Stimulated activated CD4-positive, alpha-beta T cell treated with anti-CD3 and anti-CD28 coated beads, Interleukin-12 subunit alpha, Interleukin-12 subunit beta, amount 100 ng/mL, for 4 hours (primary cell): ENCODE measurements around the gene STYK1.

Experiments used
- DNase-seq: peaks from one replicate; pipeline ENCODE4 v3.0.0-alpha.2; 2020

STYK1 gene, protein sequence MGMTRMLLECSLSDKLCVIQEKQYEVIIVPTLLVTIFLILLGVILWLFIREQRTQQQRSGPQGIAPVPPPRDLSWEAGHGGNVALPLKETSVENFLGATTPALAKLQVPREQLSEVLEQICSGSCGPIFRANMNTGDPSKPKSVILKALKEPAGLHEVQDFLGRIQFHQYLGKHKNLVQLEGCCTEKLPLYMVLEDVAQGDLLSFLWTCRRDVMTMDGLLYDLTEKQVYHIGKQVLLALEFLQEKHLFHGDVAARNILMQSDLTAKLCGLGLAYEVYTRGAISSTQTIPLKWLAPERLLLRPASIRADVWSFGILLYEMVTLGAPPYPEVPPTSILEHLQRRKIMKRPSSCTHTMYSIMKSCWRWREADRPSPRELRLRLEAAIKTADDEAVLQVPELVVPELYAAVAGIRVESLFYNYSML

GRCh38 chr12:10673659-10674384, at the start of gene STYK1:
Gene STYK1, minus strand, starts transcription at chr12:10674052. Its CDS starts 39,434 bp downstream, at chr12:10634618.
- DNase-seq: peak; percentile 64

GRCh38 chr12:10722905-10723746, 49.3 kb upstream of the STYK1 start, which contains the start of gene YBX3:
Gene YBX3, minus strand, starts transcription at chr12:10723323. Its CDS starts 212 bp downstream, at chr12:10723111.
- peak; percentile 52 for DNase-seq

DNA sequence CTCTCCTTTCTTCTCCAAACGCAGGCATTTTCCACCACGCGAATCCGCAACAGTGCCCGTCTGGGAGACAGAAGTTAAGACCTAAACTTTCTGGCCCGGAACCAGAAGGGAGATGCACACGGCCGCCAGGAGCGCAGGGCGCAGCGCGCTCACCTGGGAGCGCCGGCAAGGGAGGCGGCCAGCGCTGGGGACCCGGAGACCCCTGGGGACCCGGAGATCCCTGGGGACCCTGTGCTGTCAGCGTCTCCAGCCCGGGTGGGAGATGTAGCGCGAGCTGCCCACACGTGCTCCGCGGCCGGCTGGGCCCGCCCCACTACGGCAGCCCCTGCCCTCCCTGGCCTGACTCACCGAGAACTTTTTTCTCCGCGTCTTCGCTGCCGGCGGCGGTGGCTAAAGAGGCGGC, 48.7 kb upstream of the STYK1 start:
- DNase-seq: peak; percentile 52

DNA sequence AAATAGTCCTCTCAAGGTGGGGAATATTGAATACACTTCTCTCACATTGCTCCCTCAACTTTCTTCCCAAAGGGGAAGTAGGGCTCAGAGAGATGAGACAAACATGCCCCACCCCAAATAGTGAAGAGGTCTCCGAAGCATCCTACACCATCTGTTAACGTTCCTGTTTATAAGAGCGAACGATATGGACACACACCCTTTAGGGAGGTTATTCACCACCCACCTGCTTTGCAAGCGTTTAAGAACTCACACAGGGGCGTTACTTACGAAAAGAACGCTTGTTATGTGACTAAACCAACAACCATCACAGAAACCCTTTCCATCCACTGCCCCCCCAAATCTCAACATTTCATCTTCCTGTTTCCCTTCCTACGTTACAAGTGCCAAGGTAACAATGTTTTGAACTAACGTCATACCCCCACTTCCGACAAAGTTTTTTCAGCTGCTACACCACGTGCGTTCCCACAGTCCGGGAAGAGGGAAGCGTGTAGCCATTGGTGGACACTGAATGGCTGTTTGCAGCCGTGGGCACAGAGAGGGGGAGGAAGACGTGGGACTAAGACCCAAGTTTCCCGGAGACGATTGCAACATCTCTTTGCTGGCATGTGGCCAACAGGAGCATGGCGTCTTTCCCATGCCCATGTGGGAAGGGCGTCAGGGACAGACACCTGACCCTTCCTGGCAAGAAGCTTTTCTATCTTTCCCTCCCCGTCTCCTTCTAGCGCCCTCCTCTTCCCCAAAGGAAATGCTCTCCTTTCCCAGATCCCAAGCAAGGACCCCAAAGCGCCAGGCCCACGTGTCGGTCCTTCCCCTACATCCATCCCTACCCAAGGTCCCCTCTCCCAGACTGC, 48.0 kb upstream of the STYK1 start:
- peak; percentile 46 for DNase-seq

DNA sequence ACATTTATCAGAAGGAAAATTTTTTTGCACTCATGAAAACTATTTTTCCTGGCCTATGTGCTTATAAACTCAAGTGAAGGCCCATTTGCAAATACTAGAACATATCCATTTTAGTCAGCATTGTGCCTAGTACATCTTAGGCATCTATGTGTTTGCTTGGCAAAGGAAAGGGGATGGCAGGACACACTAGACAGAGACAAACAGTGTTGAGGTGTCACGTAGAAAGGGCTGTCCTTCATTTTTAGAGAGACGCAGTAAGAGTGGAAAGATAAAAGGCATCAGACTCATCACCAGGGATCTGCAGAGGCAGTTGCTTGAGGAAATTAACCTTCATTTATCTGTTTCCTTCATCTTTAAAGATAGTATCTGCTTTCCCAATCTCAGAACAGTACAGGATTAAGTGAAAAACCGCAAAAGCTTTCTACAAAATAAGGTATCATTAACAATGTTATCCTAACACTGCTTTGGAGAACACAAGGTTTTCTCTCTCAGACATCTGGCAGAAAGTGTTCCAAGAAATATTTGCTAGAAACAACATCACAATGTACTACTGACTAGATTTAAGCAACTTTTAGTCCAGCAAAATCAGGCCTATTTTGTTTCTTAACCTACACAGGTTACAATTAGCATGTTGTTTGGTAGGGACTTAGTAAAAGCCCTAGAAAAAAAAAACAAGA, 47.3 kb upstream of the STYK1 start:
- DNase-seq: no peak

DNA sequence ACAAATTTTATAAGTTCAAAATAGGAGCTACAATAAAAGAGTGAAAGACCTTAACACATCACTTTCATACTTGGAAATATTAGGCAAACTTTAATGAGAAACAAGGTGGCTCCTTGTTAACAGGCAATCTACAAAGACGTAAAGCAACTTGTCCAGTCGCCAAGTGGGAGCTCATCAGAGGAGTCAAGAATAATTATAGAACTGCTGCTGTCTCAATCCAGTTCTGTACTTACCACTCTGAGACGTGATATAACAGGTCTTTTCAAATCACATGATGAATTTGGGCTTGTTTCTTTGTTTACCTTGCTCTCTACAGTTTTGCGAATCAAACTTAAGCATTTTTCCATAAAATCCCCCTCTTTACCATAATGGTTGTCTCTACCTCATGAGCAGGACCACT, 45.6 kb upstream of the STYK1 start:
- DNase-seq: no peak

GRCh38 chr12:10718279-10718821, 44.5 kb upstream of the STYK1 start:
- DNase-seq: no peak

DNA sequence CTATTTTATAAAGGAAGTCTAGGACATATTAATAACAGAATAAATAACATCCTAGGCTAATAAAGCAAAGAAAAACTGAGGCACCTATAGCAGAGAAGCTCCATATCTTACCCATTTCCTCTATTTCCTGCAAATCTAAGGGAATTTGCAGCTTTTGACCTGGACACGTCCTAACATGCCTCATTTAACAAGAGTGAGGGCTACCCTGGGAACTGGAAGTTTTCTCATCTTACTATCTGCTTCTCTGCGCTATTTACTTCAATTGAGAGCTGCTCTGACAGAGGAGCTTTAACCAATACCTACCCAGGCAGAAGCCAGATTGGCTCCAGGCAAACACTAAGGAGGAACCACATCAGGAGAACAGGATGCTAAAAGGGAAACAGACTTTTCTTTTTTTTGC, 43.6 kb upstream of the STYK1 start:
- DNase-seq: no peak

DNA sequence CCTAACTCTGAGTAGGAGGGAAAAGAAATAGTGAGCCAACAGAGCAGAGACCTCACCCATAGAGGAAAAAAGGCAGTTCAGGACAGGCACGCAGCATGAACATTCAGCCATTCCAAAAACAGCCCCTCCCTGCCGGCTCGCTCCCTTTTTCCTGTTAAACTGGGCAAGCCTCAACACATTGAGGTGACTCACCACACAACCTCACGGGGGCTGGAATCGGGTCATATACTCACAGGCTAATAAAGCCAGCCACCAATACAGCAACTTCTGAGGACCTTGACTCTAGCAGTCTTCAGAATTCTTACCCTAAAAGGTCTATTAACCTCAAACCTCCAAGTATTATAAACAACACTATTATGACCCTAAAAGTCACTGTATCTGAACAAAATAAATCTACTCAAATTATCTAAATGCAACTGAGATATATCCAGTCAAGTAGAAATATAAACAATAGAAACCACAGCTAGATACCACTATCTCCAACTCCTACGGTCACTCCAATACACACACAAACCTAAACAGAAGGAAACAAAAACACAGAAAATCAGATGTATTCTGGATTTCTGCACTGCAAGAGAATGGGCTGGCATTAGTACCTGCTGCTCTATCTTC, 43.0 kb upstream of the STYK1 start:
- no peak for DNase-seq

GRCh38 chr12:10716277-10716676, 42.4 kb upstream of the STYK1 start:
- no peak for DNase-seq

GRCh38 chr12:10715491-10715890, 41.6 kb upstream of the STYK1 start:
- DNase-seq: no peak

DNA sequence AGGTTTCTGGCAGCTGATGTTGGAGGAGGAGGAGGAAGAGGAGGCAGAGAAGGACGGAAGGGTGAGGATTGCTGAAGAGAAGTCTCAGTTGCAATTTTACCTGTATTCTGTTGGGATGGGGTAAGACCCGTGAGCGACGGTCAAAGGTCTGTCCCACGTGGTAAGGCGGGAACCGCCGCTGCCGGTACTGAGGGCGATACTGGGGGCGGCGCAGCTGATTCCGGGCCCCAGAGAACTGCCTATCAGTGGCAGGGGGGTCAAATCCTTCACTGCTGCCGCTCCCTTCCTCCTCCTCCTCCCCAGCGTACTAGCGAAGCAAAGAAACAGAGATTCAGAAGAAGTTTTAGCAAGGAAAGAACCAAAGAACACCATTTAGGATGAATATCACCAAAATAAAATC, 36.0 kb upstream of the STYK1 start:
- no peak for DNase-seq

GRCh38 chr12:10708862-10709261, 35.0 kb upstream of the STYK1 start:
- DNase-seq: no peak

DNA sequence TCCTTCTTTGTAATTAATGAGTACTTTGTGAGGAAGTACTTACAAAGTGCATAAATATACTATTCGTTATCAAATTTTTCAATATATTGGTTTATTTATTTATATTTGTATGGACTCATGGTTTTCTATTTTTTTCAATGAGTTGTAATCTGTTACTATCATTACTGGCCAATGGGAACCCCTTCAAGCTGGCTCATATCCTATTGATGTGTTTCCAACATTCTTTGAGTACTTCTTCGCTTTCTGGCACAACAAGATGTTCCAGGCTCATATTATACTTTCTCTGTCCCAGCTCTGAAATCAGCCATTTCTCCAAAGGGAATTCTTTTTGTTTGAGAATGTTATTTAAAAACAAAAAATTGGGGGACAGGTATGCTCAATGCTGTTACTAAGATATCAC, 31.8 kb upstream of the STYK1 start:
- DNase-seq: no peak

DNA sequence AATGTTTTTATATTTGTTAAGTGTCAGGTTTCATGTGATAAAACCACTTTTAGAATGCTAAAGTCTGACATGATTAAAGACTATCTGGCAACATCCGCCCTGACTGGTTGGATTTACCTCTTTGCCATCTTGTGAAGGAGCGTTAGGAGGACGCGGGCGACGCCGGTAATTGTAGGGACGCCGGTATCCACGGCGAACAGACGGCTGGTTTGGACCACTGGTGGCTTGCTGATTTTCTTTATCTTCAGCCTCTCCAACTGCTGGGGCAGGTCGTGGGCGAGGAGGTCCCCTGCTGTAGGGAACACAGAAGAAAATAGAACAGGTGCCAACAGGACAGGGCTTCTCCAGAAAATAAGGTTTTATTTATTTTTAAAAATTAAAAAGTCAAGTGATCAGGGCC, 28.0 kb upstream of the STYK1 start:
- DNase-seq: no peak

GRCh38 chr12:10701131-10701681, 27.4 kb upstream of the STYK1 start:
- DNase-seq: peak; percentile 43

GRCh38 chr12:10700581-10700980, 26.7 kb upstream of the STYK1 start:
- DNase-seq: no peak

- no peak for DNase-seq
These were observed 24.0 kb upstream of the STYK1 start for GRCh38 chr12:10697862-10698261.

DNA sequence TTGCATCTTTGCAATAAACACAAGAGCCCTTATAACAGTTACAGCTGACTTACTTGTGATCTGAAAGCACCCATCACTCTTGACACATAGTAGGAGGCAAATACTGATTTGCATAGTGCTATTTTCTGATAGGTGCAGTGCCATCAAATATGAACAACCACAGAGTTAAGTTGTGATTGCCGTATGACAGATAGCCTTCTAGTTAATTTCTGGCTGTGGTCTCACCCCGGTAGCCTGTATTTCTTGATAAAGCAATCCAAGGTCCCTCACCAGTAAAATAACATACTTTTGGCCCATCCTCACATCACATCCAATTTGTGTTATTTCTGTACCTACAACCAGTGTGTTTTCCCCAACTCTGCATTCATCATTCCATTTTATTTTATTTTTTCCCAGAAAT, 23.3 kb upstream of the STYK1 start:
- no peak for DNase-seq

DNA sequence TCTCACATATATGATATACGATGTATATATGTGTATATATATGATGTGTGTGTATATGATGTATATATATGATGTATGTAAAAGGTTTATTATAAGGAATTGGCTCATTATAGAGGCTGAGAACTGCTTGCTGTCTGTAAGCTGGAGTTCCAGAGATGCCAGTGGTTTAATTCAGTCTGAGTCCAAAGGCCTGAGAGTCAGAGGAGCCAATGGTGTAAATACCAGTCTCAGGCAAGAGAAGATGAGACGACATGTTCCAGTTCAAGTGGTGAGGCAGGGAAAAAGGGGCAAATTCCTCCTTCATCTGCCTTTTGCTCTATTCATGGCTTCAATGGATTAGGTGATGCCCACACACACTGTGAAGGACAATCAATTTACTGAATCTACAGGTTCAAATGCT, 17.1 kb upstream of the STYK1 start:
- DNase-seq: no peak

DNA sequence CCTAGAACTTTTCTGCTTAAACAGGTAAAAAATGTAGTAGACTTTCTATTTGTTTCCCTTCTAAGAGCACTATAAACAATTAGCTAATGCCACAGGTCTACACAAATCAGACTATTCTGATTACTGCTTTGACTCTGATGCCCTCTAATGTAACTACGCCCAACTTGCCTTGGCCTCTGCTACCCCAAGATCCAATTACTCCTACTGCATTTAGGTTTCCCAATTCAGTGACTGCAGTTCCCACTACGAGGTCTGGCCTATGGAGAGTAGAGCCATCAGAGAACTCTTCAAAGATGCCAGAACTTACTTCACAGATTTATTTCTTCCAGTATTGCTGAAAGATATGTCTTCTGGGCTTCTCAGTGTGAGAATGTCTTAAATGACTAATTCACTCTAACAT, 15.3 kb upstream of the STYK1 start:
- DNase-seq: no peak
